ENCODE data around the gene DNAJC16. TPM values are rescaled to one million over a fixed set of nuclear protein-coding genes. Genes with fewer than 3 reads are reported as not detected.

Gene DNAJC16
- total and polyA plus RNA-seq, 2 of the 4 experiments (the other 2 are of a cell fraction) = 8.0 to 13.1 TPM

GRCh38 chr1:15620902-15621682, 94.4 kb downstream of the DNAJC16 start (continued):
- no peak for TF ChIP-seq RAD21 (IDR thresholded peaks at IDR 0.05; ENCODE audit: low read length)

- dilution Hi-C loops (cut with HindIII; ENCODE audit: low sequenced_read_pairs, unreplicated experiment) (no loop called here), in situ Hi-C loops (cut with MboI; ENCODE audit: low sequenced_read_pairs) (no loop called here), intact Hi-C loops (cut with micrococcal nuclease) (no loop called here)
- Histone ChIP-seq H3K9ac (ENCODE audit: low read depth, low read length) (no peak overlapping the region), H3K4me1 (ENCODE audit: control insufficient read depth, insufficient read depth, low read length) (peaks cover 8% of the 10 kb centered on the region), H2BK20ac (ENCODE audit: low read depth, low read length) (no peak overlapping the region), H2BK15ac (ENCODE audit: low read depth, low read length) (no peak overlapping the region), H3K36me3 (ENCODE audit: control insufficient read depth, insufficient read depth, low read length) (peaks cover 2% of the 10 kb centered on the region), H4K20me1 (ENCODE audit: insufficient read depth, low read length) (peaks cover 41% of the 10 kb centered on the region), H3K4me3 (ENCODE audit: insufficient read depth, low read depth, low read length) (no peak overlapping the region), H4K8ac (ENCODE audit: low read depth in 2 of 2, low read length in 2 of 2) (no peak overlapping the region), H2AFZ (replicated peaks; ENCODE audit: low read length, poor library complexity) (no peak overlapping the region), H3K79me1 (ENCODE audit: low read depth in 1 of 2, low read length in 2 of 2) (peaks cover 26 to 64% of the 10 kb centered on the region in 2 experiments; a peak in 3 of 4 replicates), H3K27ac (ENCODE audit: insufficient read depth, low read length) (no peak overlapping the region), H2BK120ac (ENCODE audit: low read depth, low read length) (no peak overlapping the region), H4K5ac (ENCODE audit: low read depth, low read length) (no peak overlapping the region), H3K23ac (ENCODE audit: low read depth, low read length) (no peak overlapping the region; the same call in 1 of the 2 replicates), H4K91ac (ENCODE audit: insufficient read depth, low read depth, low read length) (no peak overlapping the region), H3K4ac (ENCODE audit: low read depth, low read length) (no peak overlapping the region), H2AK5ac (ENCODE audit: low read depth, low read length) (no peak overlapping the region; the same call in 1 of the 2 replicates), H3K18ac (ENCODE audit: low read depth, low read length) (no peak overlapping the region), H3K14ac (replicated peaks; ENCODE audit: low read depth, low read length) (0 out of 2 replicates have a peak overlapping the region, but pooled peaks have one; percentile 30), H3K56ac (ENCODE audit: extremely low read depth, insufficient read depth, low read length) (no peak overlapping the region), H3K4me2 (ENCODE audit: low read depth, low read length) (no peak overlapping the region), H3K27me3 (ENCODE audit: control insufficient read depth, insufficient read depth, low read length) (no peaks in the 10 kb centered on the region), H3K9me3 (ENCODE audit: control insufficient read depth, insufficient read depth, low read length) (no peaks in the 10 kb centered on the region), H2AK9ac (replicated peaks; ENCODE audit: low read depth, low read length, poor library complexity) (peak overlapping the region; percentile 42), H3K9me1 (ENCODE audit: insufficient read depth, low read length) (peaks cover 20% of the 10 kb centered on the region), H2BK5ac (ENCODE audit: low read depth, low read length, poor library complexity, severe bottlenecking) (no peak overlapping the region)
- BruUV-seq (replicated peaks) = no TSS peak
- TF ChIP-seq CEBPB (IDR thresholded peaks at IDR 0.05; ENCODE audit: low read depth, low read length) = peak; percentile 72
- TF ChIP-seq NFE2L2 (IDR thresholded peaks at IDR 0.05; ENCODE audit: low read depth, low read length) = no peak
- POLR2A ChIA-PET (ENCODE audit: unreplicated experiment) = no interaction called here
- ATAC-seq (ENCODE audit: low read depth) (no peak), DNase-seq (no peak)
- WGBS, 2 experiments (ENCODE audit: extremely low coverage in 2 of 2, insufficient read length in 1 of 2) = 46% methylated on average over 2 of the region's 5 CpGs; no CpG with 5 or more reads in 1 of the 2 experiments
- CTCF ChIA-PET = no interaction called here
Measured at GRCh38 chr1:15621975-15622374, 95.3 kb downstream of the DNAJC16 start.

Measured in IMR-90 (cell line).